Small intestine (tissue), 4 donors: ENCODE data around the gene CCL4. TPM values are rescaled to one million over a fixed set of nuclear protein-coding genes. Genes with fewer than 3 reads are reported as not detected.

ENCODE experiments used
- polyA plus RNA-seq, 4 donors: library from polyadenylated mRNA; stranded (reverse) in 3 of 4; unstranded in 1 of 4; fragments of 200-250 nt in 3 of 4; fragments of 120-200 nt in 1 of 4; gene quantifications; one replicate each; pipeline versions ENCODE4 v1.2.1 to v1.2.3, GENCODE V29; 2013
- donor health status: healthy with polysubstance abuse.
- donor health status: Bipolar disorder and iron deficiency.
- donor health status: healthy.

Gene CCL4
- polyA plus RNA-seq, 4 donors: 2.7 to 6.2 (median 3.5) TPM

Other genes with a start within 250 kb of the CCL4 start
- gene HEATR9, start 234.9 kb upstream of the CCL4 start, polyA plus RNA-seq: under 1 TPM in 1 of 4 donors, not detected in 3; 0.01 TPM
- 10 to 100 TPM in 1 of 4 donors, 1 to 10 TPM in 3; 4.0 to 44.0 (median 6.3) TPM for gene CCL5, start 223.5 kb upstream of the CCL4 start, polyA plus RNA-seq
- 1 to 10 TPM in 3 of 4 donors, not detected in 1; 1.9 to 4.5 (median 4.5) TPM for gene RDM1, start 173.1 kb upstream of the CCL4 start, polyA plus RNA-seq
- under 1 TPM in 1 of 4 donors, not detected in 3; 0.04 TPM for gene LYZL6, start 160.1 kb upstream of the CCL4 start, polyA plus RNA-seq
- under 1 TPM in 2 of 4 donors, not detected in 2; 0.19 to 0.21 TPM for gene CCL16, start 122.3 kb upstream of the CCL4 start, polyA plus RNA-seq
- 10 to 100 TPM in 1 of 4 donors, 1 to 10 TPM in 3; 5.4 to 61.9 (median 6.3) TPM for gene CCL14, start 117.1 kb upstream of the CCL4 start, polyA plus RNA-seq
- 10 to 100 TPM; 22.6 to 72.7 (median 53.2) TPM for gene CCL15, start 102.3 kb upstream of the CCL4 start, polyA plus RNA-seq
- 10 to 100 TPM in 1 of 4 donors, 1 to 10 TPM in 2, not detected in 1; 1.6 to 22.9 (median 1.9) TPM for gene CCL23, start 85.9 kb upstream of the CCL4 start, polyA plus RNA-seq
- gene CCL18, start 39.6 kb upstream of the CCL4 start, polyA plus RNA-seq: 10 to 100 TPM in 1 of 4 donors, 1 to 10 TPM in 1, under 1 TPM in 2; 0.24 to 17.9 (median 1.0) TPM
- gene CCL3, start 13.7 kb upstream of the CCL4 start, polyA plus RNA-seq: 1 to 10 TPM; 1.8 to 4.9 (median 3.3) TPM
- 1 to 10 TPM; 1.8 to 6.5 (median 4.5) TPM for gene TBC1D3B, start 72.8 kb downstream of the CCL4 start, polyA plus RNA-seq
- gene CCL3L1, start 92.9 kb downstream of the CCL4 start, polyA plus RNA-seq: 1 to 10 TPM in 2 of 4 donors, under 1 TPM in 1, not detected in 1; 0.15 to 3.3 (median 1.9) TPM
- gene CCL4L2, start 107.2 kb downstream of the CCL4 start, polyA plus RNA-seq: 1 to 10 TPM in 2 of 4 donors, under 1 TPM in 1, not detected in 1; 0.43 to 5.9 (median 3.2) TPM
- under 1 TPM in 2 of 4 donors, not detected in 2; 0.12 to 0.27 TPM for gene TBC1D3I, start 160.7 kb downstream of the CCL4 start, polyA plus RNA-seq
- gene TBC1D3G, start 220.1 kb downstream of the CCL4 start, polyA plus RNA-seq: 10 to 100 TPM in 1 of 4 donors, 1 to 10 TPM in 1, not detected in 2; 2.7 to 17.7 TPM